ENCODE measurements around the gene ATG14.

- TF ChIP-seq CTCF (IDR thresholded peaks at IDR 0.05) (no peak), POLR2AphosphoS5 (IDR thresholded peaks at IDR 0.05) (no peak), POLR2A (IDR thresholded peaks at IDR 0.05) (no peak)
These were observed 6.3 kb upstream of the ATG14 start for GRCh38 chr14:55417955-55418354.

Data from prostate gland (tissue), 2 donors.